HG03159 (cell line): ENCODE data around the gene PRKCH.
"Not testable (repeated sequence)": the region's sequence is repeated elsewhere in the genome, so short reads cannot be mapped to it uniquely, and the experiment has no call there.

Experiments used
- ATAC-seq: cut with Tn5 transposase; IDR thresholded peaks from one replicate; pipeline ENCODE4 v1.9.1; 2021; ENCODE audit warnings: mild to moderate bottlenecking, moderate library complexity; ENCODE audit not compliant: unreplicated experiment

Gene PRKCH

GRCh38 chr14:61304688-61305087 is 16.7 kb upstream of the PRKCH start:
- no peak for ATAC-seq

DNA sequence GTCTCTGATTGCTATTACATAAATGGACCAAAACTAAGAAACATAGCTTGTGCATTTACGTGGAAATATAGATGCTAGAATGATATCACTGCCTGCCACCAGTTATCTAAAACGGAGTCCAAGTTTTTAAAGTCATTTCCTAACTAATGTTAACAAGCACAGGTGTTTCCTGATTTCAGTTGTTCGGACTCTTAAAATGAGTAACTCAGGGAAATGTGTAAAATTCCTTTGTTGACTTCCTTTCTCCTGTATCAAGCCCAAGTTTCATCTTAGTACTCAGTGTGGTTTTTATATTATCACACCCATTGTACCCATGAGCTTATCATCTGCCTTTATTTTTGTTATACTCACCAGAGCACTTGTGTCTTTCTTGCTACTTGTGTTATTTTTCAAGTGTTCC is 13.2 kb upstream of the PRKCH start:
- ATAC-seq = no peak

- ATAC-seq = not testable (repeated sequence)
Observed at GRCh38 chr14:61308701-61309100, 12.7 kb upstream of the PRKCH start.

DNA sequence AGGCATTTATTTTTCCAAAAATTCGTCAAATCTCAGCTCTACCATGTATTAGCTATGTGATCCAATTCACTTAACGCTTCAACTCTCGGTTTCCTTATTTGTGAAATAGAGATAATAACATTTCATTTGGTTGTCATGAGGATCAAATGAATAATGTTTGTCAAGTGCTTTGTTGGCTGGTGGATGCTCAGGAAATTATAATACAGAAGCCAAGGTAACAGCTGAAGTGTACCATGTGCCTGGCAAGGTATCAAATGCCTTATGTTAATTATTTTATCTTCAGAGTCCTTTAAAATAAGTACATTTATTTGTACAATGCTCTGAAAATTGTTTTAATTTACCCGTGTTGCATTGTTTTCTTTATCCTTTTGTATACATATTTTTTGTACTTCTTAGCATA is 6.1 kb upstream of the PRKCH start:
- ATAC-seq = no peak

DNA sequence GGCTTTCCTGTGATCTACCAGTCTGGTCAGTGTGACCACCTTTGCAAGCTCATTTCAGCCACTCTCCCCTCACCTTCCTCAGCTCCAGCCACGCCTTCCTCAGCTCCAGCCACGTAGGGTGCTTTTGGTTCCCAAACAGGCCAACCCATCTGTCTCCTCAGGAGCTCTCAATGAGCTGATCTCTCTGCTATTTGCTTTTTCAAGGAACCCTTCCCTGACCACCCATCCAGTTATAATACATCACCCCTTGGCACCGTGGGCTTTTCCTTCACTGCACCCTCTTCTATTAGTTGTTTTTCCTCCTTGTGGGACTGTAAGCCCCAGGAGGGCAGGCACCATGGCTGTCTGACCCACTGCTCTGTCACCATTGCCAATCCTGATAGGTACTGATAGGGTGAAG is 2.3 kb upstream of the PRKCH start:
- no peak for ATAC-seq

GRCh38 chr14:61319706-61320105 is 1.7 kb upstream of the PRKCH start:
- no peak for ATAC-seq

- ATAC-seq = not testable (repeated sequence)
Observed at GRCh38 chr14:61320170-61320569, 1.2 kb upstream of the PRKCH start.

DNA sequence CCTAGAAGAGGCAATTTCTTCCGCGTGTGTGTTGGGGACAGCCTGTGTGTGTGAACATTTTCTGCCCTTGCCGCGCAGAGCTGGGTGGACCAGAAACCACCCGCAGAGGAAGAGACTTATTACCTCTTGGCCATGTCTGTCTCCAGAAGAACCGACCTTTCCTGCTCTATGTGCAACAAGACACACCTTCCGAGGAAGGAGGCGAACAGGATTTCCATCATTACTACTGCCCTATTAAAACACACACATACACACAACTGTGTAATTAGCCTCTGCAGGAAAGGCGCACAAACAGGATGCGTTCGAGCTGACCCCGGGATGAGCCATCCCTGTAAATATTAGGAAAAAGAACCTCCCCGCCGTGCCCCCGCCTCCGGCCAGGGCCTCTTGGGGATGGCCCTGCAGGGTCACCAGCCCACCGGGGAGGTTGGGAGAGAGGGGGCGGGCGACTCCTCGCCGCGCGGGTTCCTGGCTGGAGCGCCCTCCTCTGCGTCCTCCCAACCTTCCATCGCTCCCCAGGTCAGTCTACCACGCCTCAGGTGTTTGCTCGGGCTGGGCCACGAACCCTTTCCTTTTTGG is 484 bp upstream of the PRKCH start:
- ATAC-seq = no peak

- ATAC-seq = no peak
Observed at GRCh38 chr14:61322011-61322798, 826 bp downstream of the PRKCH start.

DNA sequence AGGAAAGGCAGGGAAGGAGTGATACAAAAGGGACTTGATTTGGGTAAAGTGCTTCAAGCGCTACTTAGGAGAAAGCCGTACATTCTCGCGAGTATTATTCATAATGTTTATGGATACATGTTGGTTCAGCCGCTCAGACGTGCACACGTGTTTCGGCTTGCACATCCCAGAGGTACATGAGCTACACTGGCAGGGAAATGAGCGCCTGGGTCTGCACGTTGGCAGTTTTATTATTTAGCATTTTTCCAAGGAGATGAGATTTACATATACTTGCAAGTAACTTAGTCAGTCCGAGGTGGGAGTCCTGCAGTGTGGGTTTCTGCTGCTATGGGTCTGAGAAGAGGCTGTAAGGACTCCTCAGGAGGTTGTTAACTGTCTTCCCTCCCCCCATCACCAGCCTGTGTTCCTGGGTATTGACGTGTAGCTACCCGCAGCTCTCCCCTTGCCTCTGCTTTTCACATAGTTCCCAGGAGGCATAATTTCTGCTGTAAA is 1.5 kb downstream of the PRKCH start:
- ATAC-seq = no peak

DNA sequence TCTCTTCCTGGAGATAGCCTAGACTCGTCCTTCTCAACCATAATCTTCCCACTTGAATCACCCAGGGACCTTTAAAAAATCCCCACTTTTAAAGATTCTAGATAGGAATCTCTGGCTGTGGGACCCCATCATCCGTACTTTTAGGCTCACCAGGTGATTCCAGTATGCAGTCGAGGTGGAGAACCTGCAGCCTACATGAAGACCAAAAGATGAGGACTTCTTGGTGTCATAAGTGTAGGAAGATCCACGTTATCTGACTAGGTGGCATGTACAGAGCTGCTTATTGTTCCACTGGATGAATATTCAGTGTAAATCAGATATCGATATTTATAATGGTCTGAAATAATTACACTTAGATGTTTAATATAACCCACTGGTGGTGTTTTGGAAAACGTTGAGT is 2.6 kb downstream of the PRKCH start:
- no peak for ATAC-seq

- no peak for ATAC-seq
Observed at GRCh38 chr14:61325166-61325565, 3.8 kb downstream of the PRKCH start.

GRCh38 chr14:61326146-61326545 is 4.8 kb downstream of the PRKCH start:
- no peak for ATAC-seq

DNA sequence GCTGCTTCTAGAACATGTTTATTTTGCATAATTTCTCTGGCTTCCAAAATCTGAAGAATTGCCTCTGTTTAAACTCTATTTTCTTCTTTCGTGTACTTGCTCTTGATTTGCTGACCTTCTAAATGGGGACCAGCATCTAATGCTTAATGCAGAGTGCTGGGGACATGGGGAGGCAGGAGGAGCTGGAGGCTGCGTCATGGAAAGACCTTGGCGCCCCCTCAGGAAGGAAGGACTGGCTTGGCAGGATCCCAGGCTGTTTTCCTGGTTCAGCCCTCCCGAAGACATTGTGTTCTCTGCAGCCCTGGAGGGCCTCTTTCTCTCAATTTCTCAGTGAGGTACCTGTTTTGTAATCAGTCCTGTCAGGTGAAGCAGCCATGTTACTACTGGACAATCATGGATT is 5.5 kb downstream of the PRKCH start:
- no peak for ATAC-seq

- no peak for ATAC-seq
Observed at GRCh38 chr14:61328626-61329262, 7.4 kb downstream of the PRKCH start.

GRCh38 chr14:61329478-61330051 is 8.2 kb downstream of the PRKCH start:
- no peak for ATAC-seq

GRCh38 chr14:61330511-61330910 is 9.1 kb downstream of the PRKCH start:
- no peak for ATAC-seq

- ATAC-seq = no peak
Observed at GRCh38 chr14:61331992-61332657, 10.7 kb downstream of the PRKCH start.

DNA sequence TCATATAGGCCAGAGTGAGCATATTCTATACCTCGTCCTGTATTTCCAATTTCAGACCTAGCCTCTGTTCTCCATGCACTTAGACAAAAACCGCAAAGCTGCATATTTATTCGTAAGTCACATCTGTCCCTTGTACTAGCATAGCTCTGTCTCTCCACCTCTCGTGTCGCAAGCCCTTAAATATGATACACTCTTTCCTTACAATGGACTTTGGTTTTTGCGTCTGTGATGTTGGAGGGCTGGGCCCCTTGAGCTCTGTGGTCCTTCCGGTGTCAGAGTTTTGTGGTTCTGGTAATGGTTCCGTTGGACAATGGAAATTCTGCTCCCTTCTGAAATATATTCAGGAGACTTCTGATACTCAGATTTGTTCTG is 11.3 kb downstream of the PRKCH start:
- no peak for ATAC-seq

DNA sequence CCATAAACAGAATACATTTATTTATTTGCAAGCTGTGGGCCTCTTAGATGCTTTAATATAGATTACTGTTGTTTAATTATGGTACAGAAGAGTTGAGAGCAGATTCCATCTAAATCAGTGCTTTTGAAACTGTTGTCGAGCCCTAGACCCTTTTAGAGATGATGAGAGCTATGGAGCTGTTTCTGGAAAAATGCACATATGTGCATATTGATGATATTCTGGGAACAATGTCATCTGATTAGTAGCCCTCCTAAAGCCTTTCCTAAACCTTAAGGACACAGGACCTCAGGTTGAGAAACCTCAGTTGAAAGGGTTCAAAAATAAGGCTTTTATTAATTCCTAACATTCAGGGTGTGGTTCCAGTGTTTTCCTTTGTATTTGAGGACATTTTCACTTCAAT is 11.7 kb downstream of the PRKCH start:
- no peak for ATAC-seq

DNA sequence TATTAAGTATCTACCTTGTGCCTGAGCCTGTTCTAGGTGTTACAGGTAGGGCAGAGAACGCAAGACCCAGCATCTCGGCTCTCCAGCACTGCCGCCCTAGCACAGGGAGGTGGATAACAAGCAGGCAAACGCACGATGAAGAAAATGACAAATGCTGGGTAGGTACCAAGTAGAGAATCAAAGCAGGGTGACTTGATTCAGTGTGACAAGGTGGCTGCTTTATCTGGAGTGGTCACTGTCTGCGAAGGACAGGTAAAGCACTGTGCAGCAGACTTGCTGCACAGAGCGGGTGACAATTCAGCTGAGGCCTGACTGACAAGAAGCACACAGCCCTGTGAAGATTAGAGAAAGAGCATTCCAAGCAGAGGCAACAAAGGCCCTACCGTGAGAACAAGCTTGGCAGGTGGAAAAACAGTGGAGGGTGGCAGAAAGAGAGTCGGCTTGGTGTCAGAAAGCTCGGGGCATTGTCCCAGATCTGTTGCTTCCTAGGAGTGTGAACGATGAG is 12.9 kb downstream of the PRKCH start:
- ATAC-seq = no peak
